Measurements from ENCODE around the gene TECPR1.

Gene TECPR1

DNA sequence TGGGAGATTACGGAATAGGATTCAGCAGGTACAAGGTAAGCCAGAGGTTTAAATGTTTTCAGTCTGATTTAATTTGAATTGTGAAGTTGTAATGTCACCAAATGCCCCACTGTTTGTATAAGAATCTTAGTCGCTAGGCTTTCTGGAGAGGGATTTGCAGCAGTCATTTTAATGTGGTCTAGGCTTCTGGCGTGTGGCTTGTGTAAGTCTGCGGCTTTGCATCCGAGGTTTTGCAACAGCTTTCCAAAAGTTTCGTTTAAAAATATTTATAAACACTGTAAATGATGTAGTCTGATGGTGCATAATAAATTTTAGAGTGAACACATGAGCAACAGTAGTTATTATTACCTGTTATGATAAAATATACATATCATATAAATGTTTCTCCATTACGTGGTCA, 66.9 kb downstream of the TECPR1 start:
- peaks cover 0 to 3% (median 0%) of the 10 kb centered on the region in 4 experiments for H3K4me1 ChIP-seq (ENCODE audit: control extremely low read depth in 1 of 4, control insufficient read depth in 4 of 4, insufficient read depth in 4 of 4, low read length in 3 of 4)
- DNase-seq = no peak
- no peaks in the 10 kb centered on the region for H3K27me3 ChIP-seq (replicated peaks in 2 of 5; ENCODE audit: control insufficient read depth in 4 of 5, insufficient read depth in 5 of 5, low read length in 4 of 5)
- H3K4me3 ChIP-seq (ENCODE audit: control insufficient read depth in 1 of 7, extremely low read depth in 1 of 7, insufficient read depth in 4 of 7, low read depth in 2 of 7, low read length in 6 of 7) = no peak overlapping the region
- 100% methylated on average over 3 of the region's 7 CpGs for WGBS (ENCODE audit: insufficient coverage)
- ChIA-PET CTCF (interaction anchor here (1.0 kb wide), 1 partner anchor 12 kb away, joined by 3 read pairs; no protein-coding TSS in a partner anchor), POLR2A (no interaction called here)
- no peak overlapping the region for H3K27ac ChIP-seq (ENCODE audit: insufficient read depth in 1 of 2, low read depth in 1 of 2, low read length in 2 of 2, poor library complexity in 1 of 2, severe bottlenecking in 2 of 2)
- H3K9me3 ChIP-seq (ENCODE audit: control extremely low read depth in 1 of 5, control insufficient read depth in 4 of 5, insufficient read depth in 2 of 5, low read depth in 1 of 5, low read length in 4 of 5) = peaks cover 0 to 17% (median 10%) of the 10 kb centered on the region in 5 experiments
- H3K36me3 ChIP-seq (ENCODE audit: control insufficient read depth in 4 of 4, insufficient read depth in 4 of 4, low read length in 3 of 4) = peaks cover 4 to 22% (median 6%) of the 10 kb centered on the region in 4 experiments

DNA sequence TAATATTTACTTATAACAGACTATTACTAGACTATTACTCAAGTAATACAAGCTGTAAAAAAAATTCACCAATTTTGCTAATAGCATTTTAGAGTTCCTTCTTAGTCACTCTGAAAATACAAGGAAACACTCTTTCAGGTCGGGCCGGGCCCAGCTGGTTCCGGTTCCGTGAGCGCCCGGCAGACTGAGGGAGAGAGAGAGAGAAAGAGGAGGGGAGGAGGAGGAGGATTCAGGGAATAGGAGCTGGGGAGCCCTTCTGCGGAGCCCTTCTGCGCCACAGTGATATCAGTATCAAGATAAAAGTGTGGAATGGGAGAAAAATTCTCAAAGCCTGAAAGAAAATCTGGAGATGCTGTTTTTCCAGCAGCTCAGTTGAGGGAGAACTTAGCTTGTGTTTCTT, 71.3 kb downstream of the TECPR1 start:
- no peak for DNase-seq
- POLR2A ChIA-PET = no interaction called here
- no peaks in the 10 kb centered on the region for H3K4me1 ChIP-seq (ENCODE audit: control extremely low read depth in 1 of 4, control insufficient read depth in 4 of 4, insufficient read depth in 4 of 4, low read length in 3 of 4)
- H3K27ac ChIP-seq (ENCODE audit: insufficient read depth in 1 of 2, low read depth in 1 of 2, low read length in 2 of 2, poor library complexity in 1 of 2, severe bottlenecking in 2 of 2) = no peak overlapping the region
- CTCF ChIA-PET = interaction anchor here (1.8 kb wide), 1 partner anchor 12 kb away, joined by 10 read pairs; no protein-coding TSS in a partner anchor
- no peaks in the 10 kb centered on the region for H3K27me3 ChIP-seq (replicated peaks in 2 of 5; ENCODE audit: control insufficient read depth in 4 of 5, insufficient read depth in 5 of 5, low read length in 4 of 5)
- WGBS (ENCODE audit: insufficient coverage) = 100% methylated on average over 8 of the region's 8 CpGs
- no peak overlapping the region for H3K4me3 ChIP-seq (ENCODE audit: control insufficient read depth in 1 of 7, extremely low read depth in 1 of 7, insufficient read depth in 4 of 7, low read depth in 2 of 7, low read length in 6 of 7)
- H3K36me3 ChIP-seq (ENCODE audit: control insufficient read depth in 4 of 4, insufficient read depth in 4 of 4, low read length in 3 of 4) = peaks cover 3 to 10% (median 6%) of the 10 kb centered on the region in 4 experiments
- peaks cover 0 to 2% (median 0%) of the 10 kb centered on the region in 5 experiments for H3K9me3 ChIP-seq (ENCODE audit: control extremely low read depth in 1 of 5, control insufficient read depth in 4 of 5, insufficient read depth in 2 of 5, low read depth in 1 of 5, low read length in 4 of 5)

DNA sequence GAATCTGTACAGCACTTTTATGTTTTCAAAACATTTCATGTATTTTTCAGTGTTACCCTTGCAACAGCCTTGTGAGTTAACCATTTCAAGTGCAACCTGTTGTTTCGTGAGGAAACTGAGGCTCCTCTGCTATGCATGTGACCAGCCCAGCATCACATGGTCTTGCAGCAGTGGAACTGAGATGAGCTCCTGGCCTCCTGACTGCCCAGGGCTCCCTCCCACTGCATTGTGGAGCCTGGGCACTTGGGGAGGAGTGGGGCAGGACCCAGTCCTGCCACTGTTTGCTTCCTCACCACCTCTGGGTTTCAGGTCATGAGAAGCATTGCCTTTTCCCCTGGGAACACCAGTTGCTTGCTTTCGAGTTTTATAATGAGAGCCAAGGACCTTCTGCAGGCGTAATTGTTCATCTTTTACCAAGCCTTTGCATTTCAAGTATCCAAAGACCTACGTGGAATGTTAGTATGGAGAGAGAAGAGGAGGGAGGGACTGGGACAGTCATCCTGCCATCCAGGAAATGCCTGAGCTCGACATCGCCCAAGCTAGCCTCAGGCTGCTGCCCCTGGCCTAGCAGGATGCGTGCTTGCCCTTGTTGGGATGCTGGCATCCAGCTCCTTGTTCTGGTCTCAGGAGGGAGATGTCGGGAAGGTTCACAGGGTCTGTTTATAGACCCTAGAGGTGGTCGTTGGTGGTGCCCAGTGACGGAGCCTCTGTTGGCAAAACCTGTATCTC, 73.1 kb downstream of the TECPR1 start:
- H3K4me1 ChIP-seq (ENCODE audit: control extremely low read depth in 1 of 4, control insufficient read depth in 4 of 4, insufficient read depth in 4 of 4, low read length in 3 of 4) = no peaks in the 10 kb centered on the region
- ChIA-PET CTCF (interaction anchor here (1.0 to 2.0 kb wide), 4 partner anchors 10 to 157 kb away, joined by 3 to 6 read pairs (median 4); no protein-coding TSS in a partner anchor), POLR2A (no interaction called here)
- H3K27me3 ChIP-seq (replicated peaks in 2 of 5; ENCODE audit: control insufficient read depth in 4 of 5, insufficient read depth in 5 of 5, low read length in 4 of 5) = no peaks in the 10 kb centered on the region
- no peak for DNase-seq
- H3K36me3 ChIP-seq (ENCODE audit: control insufficient read depth in 4 of 4, insufficient read depth in 4 of 4, low read length in 3 of 4) = peaks cover 5 to 14% (median 10%) of the 10 kb centered on the region in 4 experiments
- H3K27ac ChIP-seq (ENCODE audit: insufficient read depth in 1 of 2, low read depth in 1 of 2, low read length in 2 of 2, poor library complexity in 1 of 2, severe bottlenecking in 2 of 2) = no peak overlapping the region
- peaks cover 0 to under 1% (median 0%) of the 10 kb centered on the region in 5 experiments for H3K9me3 ChIP-seq (ENCODE audit: control extremely low read depth in 1 of 5, control insufficient read depth in 4 of 5, insufficient read depth in 2 of 5, low read depth in 1 of 5, low read length in 4 of 5)
- 98% methylated on average over 8 of the region's 10 CpGs for WGBS (ENCODE audit: insufficient coverage)
- H3K4me3 ChIP-seq (ENCODE audit: control insufficient read depth in 1 of 7, extremely low read depth in 1 of 7, insufficient read depth in 4 of 7, low read depth in 2 of 7, low read length in 6 of 7) = no peak overlapping the region

DNA sequence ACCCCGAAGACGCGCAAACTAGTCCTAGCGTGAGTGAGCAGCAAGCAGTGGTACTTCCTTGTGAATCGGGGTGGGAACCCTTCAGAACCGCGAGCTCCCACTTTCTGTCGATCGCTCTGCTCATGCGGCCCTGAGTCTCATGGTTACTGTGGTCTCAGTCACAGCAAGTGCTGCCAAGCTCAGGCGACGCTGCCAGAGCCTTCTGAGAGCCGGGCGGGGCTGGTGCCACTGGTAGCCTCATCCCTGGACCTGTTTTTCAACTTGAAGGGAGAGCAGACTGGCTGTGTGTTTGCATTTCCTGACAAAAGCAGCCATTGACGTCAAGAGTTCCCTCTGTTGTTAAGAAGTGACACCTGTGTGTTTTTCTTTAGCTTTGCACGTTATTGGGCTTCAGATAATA, 73.7 kb downstream of the TECPR1 start:
- no peak overlapping the region for H3K27ac ChIP-seq (ENCODE audit: insufficient read depth in 1 of 2, low read depth in 1 of 2, low read length in 2 of 2, poor library complexity in 1 of 2, severe bottlenecking in 2 of 2)
- WGBS (ENCODE audit: insufficient coverage) = 98% methylated on average over 15 of the region's 16 CpGs

DNA sequence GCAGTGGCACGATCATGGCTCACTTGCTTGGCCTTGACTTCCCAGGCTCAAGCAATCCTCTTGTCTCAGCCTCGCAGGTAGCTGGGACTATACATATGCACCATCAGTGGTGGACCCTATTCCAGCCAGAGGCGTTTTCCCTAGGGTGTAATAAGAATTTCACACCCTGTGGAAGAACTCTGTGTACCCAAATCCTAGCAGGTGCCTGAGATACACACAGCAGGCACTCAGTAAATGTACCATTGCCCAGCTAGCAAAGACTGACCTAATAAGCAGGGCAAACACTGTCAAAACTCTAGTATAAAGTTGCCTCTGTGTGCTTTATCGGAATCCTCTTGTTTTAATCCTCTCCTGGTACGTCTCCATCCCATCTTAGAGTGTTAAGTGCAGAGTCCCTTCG, 74.5 kb downstream of the TECPR1 start:
- no peak for DNase-seq
- ChIA-PET POLR2A (no interaction called here), CTCF (interaction anchor here (1.0 to 1.5 kb wide), 2 partner anchors 9 to 156 kb away, joined by 4 to 5 read pairs; no protein-coding TSS in a partner anchor)
- Histone ChIP-seq H3K9me3 (ENCODE audit: control extremely low read depth in 1 of 5, control insufficient read depth in 4 of 5, insufficient read depth in 2 of 5, low read depth in 1 of 5, low read length in 4 of 5) (no peaks in the 10 kb centered on the region), H3K36me3 (ENCODE audit: control insufficient read depth in 4 of 4, insufficient read depth in 4 of 4, low read length in 3 of 4) (peaks cover 5 to 14% (median 10%) of the 10 kb centered on the region in 4 experiments), H3K4me3 (ENCODE audit: control insufficient read depth in 1 of 7, extremely low read depth in 1 of 7, insufficient read depth in 4 of 7, low read depth in 2 of 7, low read length in 6 of 7) (no peak overlapping the region), H3K4me1 (ENCODE audit: control extremely low read depth in 1 of 4, control insufficient read depth in 4 of 4, insufficient read depth in 4 of 4, low read length in 3 of 4) (no peaks in the 10 kb centered on the region), H3K27me3 (replicated peaks in 2 of 5; ENCODE audit: control insufficient read depth in 4 of 5, insufficient read depth in 5 of 5, low read length in 4 of 5) (no peaks in the 10 kb centered on the region), H3K27ac (ENCODE audit: insufficient read depth in 1 of 2, low read depth in 1 of 2, low read length in 2 of 2, poor library complexity in 1 of 2, severe bottlenecking in 2 of 2) (no peak overlapping the region)
- WGBS (ENCODE audit: insufficient coverage) = 98% methylated on average over 5 of the region's 6 CpGs

More for the DNA sequence above, 73.7 kb downstream of the TECPR1 start:
- H3K4me3 ChIP-seq (ENCODE audit: control insufficient read depth in 1 of 7, extremely low read depth in 1 of 7, insufficient read depth in 4 of 7, low read depth in 2 of 7, low read length in 6 of 7) = no peak overlapping the region
- H3K36me3 ChIP-seq (ENCODE audit: control insufficient read depth in 4 of 4, insufficient read depth in 4 of 4, low read length in 3 of 4) = peaks cover 5 to 14% (median 10%) of the 10 kb centered on the region in 4 experiments
- H3K4me1 ChIP-seq (ENCODE audit: control extremely low read depth in 1 of 4, control insufficient read depth in 4 of 4, insufficient read depth in 4 of 4, low read length in 3 of 4) = no peaks in the 10 kb centered on the region
- no peaks in the 10 kb centered on the region for H3K9me3 ChIP-seq (ENCODE audit: control extremely low read depth in 1 of 5, control insufficient read depth in 4 of 5, insufficient read depth in 2 of 5, low read depth in 1 of 5, low read length in 4 of 5)
- POLR2A ChIA-PET = no interaction called here
- no peak for DNase-seq
- no peaks in the 10 kb centered on the region for H3K27me3 ChIP-seq (replicated peaks in 2 of 5; ENCODE audit: control insufficient read depth in 4 of 5, insufficient read depth in 5 of 5, low read length in 4 of 5)
- CTCF ChIA-PET = interaction anchor here (0.8 to 2.0 kb wide), 4 partner anchors 9 to 157 kb away, joined by 3 to 6 read pairs (median 4); no protein-coding TSS in a partner anchor

DNA sequence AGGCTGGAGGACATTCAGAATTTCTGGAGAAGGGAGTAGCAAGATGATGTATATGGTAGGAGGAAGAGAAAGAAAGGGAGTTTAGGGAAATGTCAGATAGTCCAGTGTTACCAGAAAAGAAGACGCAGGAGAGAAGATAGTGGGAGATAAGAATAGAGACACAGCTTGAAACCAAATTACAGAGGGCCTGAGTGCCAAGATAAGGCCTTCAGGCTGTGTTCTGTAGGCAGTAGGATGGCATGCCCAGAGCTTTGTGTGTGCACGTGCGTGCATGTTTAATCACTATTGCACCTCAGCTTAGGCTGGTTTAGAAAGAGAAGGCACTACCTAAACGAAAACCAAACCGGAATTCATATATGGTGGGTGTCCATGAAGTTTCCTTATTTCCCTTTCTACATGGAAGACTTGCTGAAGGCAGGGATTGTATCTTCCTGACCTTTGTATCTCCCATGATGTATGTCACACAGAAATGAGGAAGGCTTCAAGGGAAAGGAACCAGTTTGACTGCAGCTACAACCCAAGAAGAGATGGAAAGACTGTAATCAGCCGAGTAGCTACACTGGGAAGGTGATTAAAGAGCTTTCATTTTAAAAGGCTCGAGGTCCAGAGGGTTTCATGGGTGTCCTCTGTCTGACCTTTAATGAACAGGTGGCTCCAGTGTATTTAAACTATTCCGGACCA, 76.6 kb downstream of the TECPR1 start:
- H3K27me3 ChIP-seq (replicated peaks in 2 of 5; ENCODE audit: control insufficient read depth in 4 of 5, insufficient read depth in 5 of 5, low read length in 4 of 5) = no peaks in the 10 kb centered on the region
- CTCF ChIA-PET = interaction anchor here (1.2 to 3.1 kb wide), 4 partner anchors 10 to 154 kb away, joined by 3 to 17 read pairs (median 6); no protein-coding TSS in a partner anchor
- H3K27ac ChIP-seq (ENCODE audit: insufficient read depth in 1 of 2, low read depth in 1 of 2, low read length in 2 of 2, poor library complexity in 1 of 2, severe bottlenecking in 2 of 2) = no peak overlapping the region
- H3K36me3 ChIP-seq (ENCODE audit: control insufficient read depth in 4 of 4, insufficient read depth in 4 of 4, low read length in 3 of 4) = peaks cover 7 to 19% (median 11%) of the 10 kb centered on the region in 4 experiments
- H3K4me3 ChIP-seq (ENCODE audit: control insufficient read depth in 1 of 7, extremely low read depth in 1 of 7, insufficient read depth in 4 of 7, low read depth in 2 of 7, low read length in 6 of 7) = no peak overlapping the region
- H3K9me3 ChIP-seq (ENCODE audit: control extremely low read depth in 1 of 5, control insufficient read depth in 4 of 5, insufficient read depth in 2 of 5, low read depth in 1 of 5, low read length in 4 of 5) = no peaks in the 10 kb centered on the region
- no peak for DNase-seq
- H3K4me1 ChIP-seq (ENCODE audit: control extremely low read depth in 1 of 4, control insufficient read depth in 4 of 4, insufficient read depth in 4 of 4, low read length in 3 of 4) = no peaks in the 10 kb centered on the region
- POLR2A ChIA-PET = no interaction called here
- 91% methylated on average over 7 of the region's 8 CpGs for WGBS (ENCODE audit: insufficient coverage)

All from common myeloid progenitor, CD34-positive (primary cell).